GM23248 (cell line): ENCODE results near the gene LSMEM2. TPM values are rescaled to one million over a fixed set of nuclear protein-coding genes. Genes with fewer than 3 reads are reported as not detected.
A peak's percentile ranks its signal among the peaks of the same experiment; 100 is the strongest.

Source experiments
- DNase-seq: peaks from one replicate; pipeline ENCODE4 v3.0.0-alpha.2; 2015
- H2AFZ ChIP-seq: fragments of 200-600 bp; sonication (generic); 2 replicates; pipeline ENCODE4 v1.6.1; 2016; ENCODE audit warnings: antibody characterized with exemption
- H3F3A ChIP-seq: fragments of 200-600 bp; sonication (generic); 2 replicates; pipeline ENCODE4 v1.6.1; 2016; ENCODE audit warnings: mild to moderate bottlenecking, antibody characterized with exemption, mixed run types; ENCODE audit not compliant: insufficient read depth
- H3K27ac ChIP-seq: fragments of 200-600 bp; sonication (generic); 2 replicates; pipeline ENCODE4 v1.5.1; 2016; ENCODE audit warnings: mild to moderate bottlenecking
- H3K27me3 ChIP-seq: fragments of 200-600 bp; sonication (generic); replicated peaks from 2 replicates; pipeline ENCODE4 v1.6.1; 2016; ENCODE audit warnings: mild to moderate bottlenecking; ENCODE audit not compliant: insufficient read depth
- H3K36me3 ChIP-seq: fragments of 200-600 bp; sonication (generic); 2 replicates; pipeline ENCODE4 v1.6.1; 2016; ENCODE audit warnings: low read depth, mild to moderate bottlenecking
- H3K4me1 ChIP-seq: fragments of 200-600 bp; sonication (generic); 2 replicates; pipeline ENCODE4 v1.6.1; 2016; ENCODE audit warnings: mild to moderate bottlenecking; ENCODE audit not compliant: insufficient read depth
- H3K4me2 ChIP-seq: fragments of 200-600 bp; sonication (generic); one replicate; pipeline ENCODE4 v1.6.1; 2016; ENCODE audit warnings: mild to moderate bottlenecking; ENCODE audit not compliant: unreplicated experiment
- H3K4me3 ChIP-seq: fragments of 200-600 bp; sonication (generic); 2 replicates; pipeline ENCODE4 v1.5.1; 2016; ENCODE audit warnings: mild to moderate bottlenecking
- H3K79me2 ChIP-seq: fragments of 200-600 bp; sonication (generic); 2 replicates; pipeline ENCODE4 v1.6.1; 2016; ENCODE audit warnings: mild to moderate bottlenecking; ENCODE audit not compliant: insufficient read depth
- H3K9ac ChIP-seq: fragments of 200-600 bp; sonication (generic); 2 replicates; pipeline ENCODE4 v1.6.1; 2016; ENCODE audit warnings: mild to moderate bottlenecking
- H3K9me2 ChIP-seq: fragments of 200-600 bp; sonication (generic); 2 replicates; pipeline ENCODE4 v1.6.1; 2016; ENCODE audit warnings: mixed run types, mild to moderate bottlenecking, moderate library complexity; ENCODE audit not compliant: insufficient read depth
- H3K9me3 ChIP-seq: fragments of 200-600 bp; sonication (generic); one replicate; pipeline ENCODE4 v1.6.1; 2017; ENCODE audit warnings: low read depth
- H4K20me1 ChIP-seq: fragments of 200-600 bp; sonication (generic); 2 replicates; pipeline ENCODE4 v1.6.0; 2016; ENCODE audit not compliant: insufficient read depth
- EZH2 ChIP-seq: fragments of 200-600 bp; sonication (generic); IDR thresholded peaks from 2 replicates; pipeline ENCODE4 v1.6.1; 2018; ENCODE audit warnings: antibody characterized with exemption, mild to moderate bottlenecking; ENCODE audit not compliant: insufficient read depth, poor library complexity, severe bottlenecking
- EZH2phosphoT487 ChIP-seq: fragments of 200-600 bp; sonication (generic); IDR thresholded peaks from 2 replicates; pipeline ENCODE4 v1.6.1; 2018; ENCODE audit warnings: antibody characterized with exemption, moderate library complexity, mild to moderate bottlenecking, low read depth; ENCODE audit not compliant: insufficient read depth
- WGBS, 2 experiments: methylation state at CpG; one replicate each; pipeline ENCODE4 v1.1.6; 2015 to 2017; ENCODE audit warnings: low lambda C conversion rate in 2 of 2, low coverage in 1 of 2; ENCODE audit errors: missing lambda C conversion rate in 2 of 2; 5-methylcytosine and 5-hydroxymethylcytosine counted together
- in situ Hi-C: fragments of 300-500 bp; cut with MboI; formaldehyde crosslinking; loops from 2 replicates; pipeline ENCODE4 v1.15.0; 2020
- polyA plus RNA-seq: library from polyadenylated mRNA; unstranded; fragments of >200 nt; fragmentation: Nextera tagmentation; extraction: Ambion mirVana; gene quantifications from 2 replicates; pipeline ENCODE4 v1.2.1, GENCODE V29; 2016
- total RNA-seq: library from RNA; depleted of rRNA; stranded (reverse); fragments of >200 nt; shearing (Covaris generic); gene quantifications from 2 replicates; pipeline ENCODE4 v1.2.3, GENCODE V29; 2014

The LSMEM2 gene
- total and polyA plus RNA-seq, 2 experiments from 2014 or later, result not detected

GRCh38 chr3:50245831-50246516 lies 32.9 kb upstream of the LSMEM2 start:
- H3K36me3 ChIP-seq, result no peaks in the 10 kb centered on the region; the same call in 1 of the 2 replicates
- peaks cover 50% of the 10 kb centered on the region for H3K4me1 ChIP-seq
- no peaks in the 10 kb centered on the region for H3K9me3 ChIP-seq
- H3K4me2 ChIP-seq, result peak overlapping the region; percentile 82
- in situ Hi-C loops, result no loop called here
- peak; percentile 94 for DNase-seq
- peak overlapping the region; percentile 62 for H3K4me3 ChIP-seq
- H3K9me2 ChIP-seq, result no peaks in the 10 kb centered on the region
- H2AFZ ChIP-seq, result no peak overlapping the region
- no peaks in the 10 kb centered on the region for H4K20me1 ChIP-seq
- peak overlapping the region; percentile 77 for H3K9ac ChIP-seq
- H3K27me3 ChIP-seq, result no peaks in the 10 kb centered on the region
- 4 to 7% methylated on average over 19 to 24 of the region's 25 CpGs for WGBS, 2 experiments
- peaks cover 92% of the 10 kb centered on the region for H3K79me2 ChIP-seq
- TF ChIP-seq EZH2, result no peak
- TF ChIP-seq EZH2phosphoT487, result no peak
- H3K27ac ChIP-seq, result peak overlapping the region; percentile 91
- H3F3A ChIP-seq, result peaks cover 45% of the 10 kb centered on the region

GRCh38 chr3:50246517-50246954 lies 32.4 kb upstream of the LSMEM2 start:
- peaks cover 92% of the 10 kb centered on the region for H3K79me2 ChIP-seq
- no peaks in the 10 kb centered on the region for H3K27me3 ChIP-seq
- in situ Hi-C loops, result no loop called here
- peak overlapping the region; percentile 77 for H3K9ac ChIP-seq
- peak overlapping the region; percentile 82 for H3K4me2 ChIP-seq
- H3F3A ChIP-seq, result peaks cover 45% of the 10 kb centered on the region
- 6 to 9% methylated on average over 10 of the region's 10 CpGs for WGBS, 2 experiments
- H4K20me1 ChIP-seq, result no peaks in the 10 kb centered on the region
- DNase-seq, result peak; percentile 99
- H3K4me3 ChIP-seq, result peak overlapping the region; percentile 62
- no peaks in the 10 kb centered on the region; the same call in 1 of the 2 replicates for H3K36me3 ChIP-seq
- H2AFZ ChIP-seq, result no peak overlapping the region
- TF ChIP-seq EZH2phosphoT487, result no peak
- no peak for TF ChIP-seq EZH2
- H3K27ac ChIP-seq, result peak overlapping the region; percentile 91
- no peaks in the 10 kb centered on the region for H3K9me2 ChIP-seq
- no peaks in the 10 kb centered on the region for H3K9me3 ChIP-seq
- peaks cover 52% of the 10 kb centered on the region for H3K4me1 ChIP-seq

- H3K9ac ChIP-seq, result peak overlapping the region; percentile 77
- no peaks in the 10 kb centered on the region for H3K9me3 ChIP-seq
- no peak for TF ChIP-seq EZH2
- TF ChIP-seq EZH2phosphoT487, result no peak
- H3K4me1 ChIP-seq, result peaks cover 46% of the 10 kb centered on the region
- H3K4me3 ChIP-seq, result no peak overlapping the region
- H3K27me3 ChIP-seq, result no peaks in the 10 kb centered on the region
- H3F3A ChIP-seq, result peaks cover 41% of the 10 kb centered on the region
- peak; percentile 72 for DNase-seq
- in situ Hi-C loops, result no loop called here
- H3K4me2 ChIP-seq, result peak overlapping the region; percentile 23
- H3K36me3 ChIP-seq, result peaks cover 4% of the 10 kb centered on the region; the same call in 1 of the 2 replicates
- H3K9me2 ChIP-seq, result no peaks in the 10 kb centered on the region
- peaks cover 92% of the 10 kb centered on the region for H3K79me2 ChIP-seq
- peak overlapping the region; percentile 91 for H3K27ac ChIP-seq
- 6 to 9% methylated on average over 3 of the region's 3 CpGs for WGBS, 2 experiments
- no peak overlapping the region for H2AFZ ChIP-seq
- no peaks in the 10 kb centered on the region for H4K20me1 ChIP-seq
These were observed 30.5 kb upstream of the LSMEM2 start for GRCh38 chr3:50248387-50248786.

- Histone ChIP-seq H3K9me3 (no peaks in the 10 kb centered on the region), H3K27ac (no peak overlapping the region), H3K79me2 (peaks cover 92% of the 10 kb centered on the region), H3K9ac (no peak overlapping the region), H3K4me3 (no peak overlapping the region), H3K9me2 (no peaks in the 10 kb centered on the region), H3K4me2 (no peak overlapping the region), H4K20me1 (no peaks in the 10 kb centered on the region), H2AFZ (no peak overlapping the region), H3K36me3 (peaks cover 4% of the 10 kb centered on the region; the same call in 1 of the 2 replicates), H3F3A (peaks cover 32% of the 10 kb centered on the region), H3K27me3 (no peaks in the 10 kb centered on the region), H3K4me1 (peaks cover 47% of the 10 kb centered on the region)
- in situ Hi-C loops, result no loop called here
- TF ChIP-seq EZH2 (no peak), EZH2phosphoT487 (no peak)
- 86 to 89% methylated on average over 5 of the region's 5 CpGs for WGBS, 2 experiments
- no peak for DNase-seq
These were observed 29.4 kb upstream of the LSMEM2 start for GRCh38 chr3:50249457-50249856.
